ENCODE measurements around the gene CC2D2A.
A peak's percentile ranks its signal among the peaks of the same experiment; 100 is the strongest.
"Not testable (repeated sequence)": the region's sequence is repeated elsewhere in the genome, so short reads cannot be mapped to it uniquely, and the experiment has no call there.

The CC2D2A gene

GRCh38 chr4:15610855-15611254 is 141.2 kb downstream of the CC2D2A start:
- no peak overlapping the region for H3K4me3 ChIP-seq (ENCODE audit: low read length)
- TF ChIP-seq, protein P1, sequence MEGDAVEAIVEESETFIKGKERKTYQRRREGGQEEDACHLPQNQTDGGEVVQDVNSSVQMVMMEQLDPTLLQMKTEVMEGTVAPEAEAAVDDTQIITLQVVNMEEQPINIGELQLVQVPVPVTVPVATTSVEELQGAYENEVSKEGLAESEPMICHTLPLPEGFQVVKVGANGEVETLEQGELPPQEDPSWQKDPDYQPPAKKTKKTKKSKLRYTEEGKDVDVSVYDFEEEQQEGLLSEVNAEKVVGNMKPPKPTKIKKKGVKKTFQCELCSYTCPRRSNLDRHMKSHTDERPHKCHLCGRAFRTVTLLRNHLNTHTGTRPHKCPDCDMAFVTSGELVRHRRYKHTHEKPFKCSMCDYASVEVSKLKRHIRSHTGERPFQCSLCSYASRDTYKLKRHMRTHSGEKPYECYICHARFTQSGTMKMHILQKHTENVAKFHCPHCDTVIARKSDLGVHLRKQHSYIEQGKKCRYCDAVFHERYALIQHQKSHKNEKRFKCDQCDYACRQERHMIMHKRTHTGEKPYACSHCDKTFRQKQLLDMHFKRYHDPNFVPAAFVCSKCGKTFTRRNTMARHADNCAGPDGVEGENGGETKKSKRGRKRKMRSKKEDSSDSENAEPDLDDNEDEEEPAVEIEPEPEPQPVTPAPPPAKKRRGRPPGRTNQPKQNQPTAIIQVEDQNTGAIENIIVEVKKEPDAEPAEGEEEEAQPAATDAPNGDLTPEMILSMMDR (conservative IDR thresholded peaks at IDR 0.05; ENCODE audit: low read depth, low read length), result no peak
- DNase-seq (ENCODE audit: low read depth), result no peak

- TF ChIP-seq, protein P1 (conservative IDR thresholded peaks at IDR 0.05; ENCODE audit: low read depth, low read length), result no peak
- H3K4me3 ChIP-seq (ENCODE audit: low read length), result no peak overlapping the region
- DNase-seq (ENCODE audit: low read depth), result no peak
These were observed 142.5 kb downstream of the CC2D2A start for GRCh38 chr4:15612136-15612535.

DNA sequence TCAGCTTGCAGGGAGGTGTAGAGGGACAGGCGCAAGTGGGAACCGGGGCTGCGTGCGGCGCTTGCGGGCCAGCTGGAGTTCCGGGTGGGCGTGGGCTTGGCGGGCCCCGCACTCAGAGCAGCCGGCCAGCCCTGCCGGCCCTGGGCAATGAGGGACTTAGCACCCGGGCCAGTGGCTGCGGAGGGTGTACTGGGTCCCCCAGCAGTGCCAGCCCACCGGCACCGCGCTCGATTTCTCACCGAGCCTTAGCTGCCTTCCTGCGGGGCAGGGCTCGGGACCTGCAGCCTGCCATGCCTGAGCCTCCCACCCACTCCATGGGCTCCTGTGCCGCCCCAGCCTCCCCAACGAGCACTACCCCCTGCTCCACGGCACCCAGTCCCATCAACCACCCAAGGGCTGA is 145.2 kb downstream of the CC2D2A start:
- H3K4me3 ChIP-seq (ENCODE audit: low read length); DNase-seq (ENCODE audit: low read depth): not testable (repeated sequence)

- not testable (repeated sequence) for DNase-seq (ENCODE audit: low read depth); H3K4me3 ChIP-seq (ENCODE audit: low read length)
These were observed 147.7 kb downstream of the CC2D2A start for GRCh38 chr4:15617407-15617806.

DNA sequence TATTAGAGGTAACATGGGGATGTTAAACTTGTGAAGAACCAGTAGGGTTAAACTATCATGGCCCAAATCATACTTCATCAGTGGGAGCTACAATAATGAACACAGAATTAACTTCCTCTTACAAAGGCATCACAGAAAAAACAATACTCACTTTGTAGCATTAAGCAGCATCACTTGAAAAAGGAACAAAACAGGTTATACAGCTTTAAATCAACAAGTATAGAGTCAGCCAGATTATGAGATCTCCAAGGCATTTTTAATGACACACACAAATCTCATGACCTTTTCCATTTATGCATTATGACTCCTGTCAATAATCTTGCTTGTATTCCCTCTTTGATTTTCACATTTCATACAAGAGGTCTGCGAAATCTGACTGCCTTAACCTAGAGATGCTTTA is 167.1 kb downstream of the CC2D2A start:
- no peak overlapping the region for H3K4me3 ChIP-seq (ENCODE audit: low read length)
- TF ChIP-seq, protein P1 (conservative IDR thresholded peaks at IDR 0.05; ENCODE audit: low read depth, low read length), result no peak
- no peak for DNase-seq (ENCODE audit: low read depth)

- TF ChIP-seq, protein P1 (conservative IDR thresholded peaks at IDR 0.05; ENCODE audit: low read depth, low read length), result no peak
- no peak overlapping the region for H3K4me3 ChIP-seq (ENCODE audit: low read length)
- DNase-seq (ENCODE audit: low read depth), result no peak
These were observed 168.7 kb downstream of the CC2D2A start for GRCh38 chr4:15638418-15638817.

DNA sequence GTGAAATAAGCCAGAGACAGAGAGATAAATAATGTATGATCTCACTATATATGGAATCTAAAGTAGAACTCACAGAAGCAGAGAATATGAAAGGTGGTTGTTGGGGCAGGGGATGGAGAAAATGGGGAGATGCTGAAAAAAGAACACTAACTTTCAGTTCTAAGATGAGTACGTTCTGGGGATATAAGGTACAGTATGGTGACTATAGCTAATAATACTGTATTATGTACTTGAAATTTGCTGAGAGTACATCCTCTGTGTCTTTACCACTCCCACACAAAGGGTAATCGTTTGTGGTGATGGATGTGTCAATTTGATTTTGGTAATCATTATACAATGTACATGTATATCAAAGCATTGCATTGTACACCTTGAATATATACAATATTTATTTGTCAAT is 178.9 kb downstream of the CC2D2A start:
- TF ChIP-seq, protein P1 (conservative IDR thresholded peaks at IDR 0.05; ENCODE audit: low read depth, low read length), result no peak
- no peak overlapping the region for H3K4me3 ChIP-seq (ENCODE audit: low read length)
- no peak for DNase-seq (ENCODE audit: low read depth)

GRCh38 chr4:15649914-15650545 is 180.3 kb downstream of the CC2D2A start:
- no peak overlapping the region for H3K4me3 ChIP-seq (ENCODE audit: low read length)
- DNase-seq (ENCODE audit: low read depth), result no peak
- TF ChIP-seq, protein P1 (conservative IDR thresholded peaks at IDR 0.05; ENCODE audit: low read depth, low read length), result peak; percentile 74

Measured in retinal pigment epithelial cell (primary cell).